Spleen (tissue), 11 donors: Measurements from ENCODE around the gene ZMIZ1. TPM values are rescaled to one million over a fixed set of nuclear protein-coding genes. Genes with fewer than 3 reads are reported as not detected.

Source experiments
- DNase-seq: peaks from one replicate; pipeline ENCODE4 v3.0.0-alpha.2; 2020
- H3K27ac ChIP-seq, 8 donors: fragments of 200-600 bp; sonication (generic) in 7 of 8; 1 replicate in 4 of 8; 2 replicates in 4 of 8; pipeline versions ENCODE4 v1.5.0 to v1.8.0; 2016 to 2021; ENCODE audit warnings: inconsistent platforms in 4 of 8, mild to moderate bottlenecking in 4 of 8, moderate library complexity in 1 of 8
- H3K27me3 ChIP-seq, 7 donors: fragments of 200-600 bp; sonication (generic) in 6 of 7; replicated peaks in 1 of 7; 1 replicate in 4 of 7; 2 replicates in 3 of 7; pipeline versions ENCODE4 v1.5.0 to v1.8.0; 2016 to 2021; ENCODE audit warnings: inconsistent platforms in 3 of 7, mild to moderate bottlenecking in 1 of 7
- H3K36me3 ChIP-seq, 6 donors: fragments of 200-600 bp; sonication (generic) in 5 of 6; 1 replicate in 4 of 6; 2 replicates in 2 of 6; pipeline versions ENCODE4 v1.5.0 to v1.8.0; 2016 to 2021; ENCODE audit warnings: inconsistent platforms in 2 of 6
- H3K4me1 ChIP-seq, 6 donors: fragments of 200-600 bp; sonication (generic) in 5 of 6; 1 replicate in 3 of 6; 2 replicates in 3 of 6; pipeline versions ENCODE4 v1.5.0 to v1.8.0; 2016 to 2021; ENCODE audit warnings: inconsistent platforms in 3 of 6
- H3K4me3 ChIP-seq, 8 donors: fragments of 200-600 bp; sonication (generic) in 7 of 8; 1 replicate in 4 of 8; 2 replicates in 4 of 8; pipeline versions ENCODE4 v1.5.0 to v1.8.0; 2016 to 2021; ENCODE audit warnings: inconsistent platforms in 4 of 8, mild to moderate bottlenecking in 4 of 8, moderate library complexity in 2 of 8
- H3K9me3 ChIP-seq, 8 donors: fragments of 200-600 bp; sonication (generic) in 7 of 8; 1 replicate in 4 of 8; 2 replicates in 4 of 8; pipeline versions ENCODE4 v1.5.0 to v1.8.0; 2016 to 2021; ENCODE audit warnings: inconsistent platforms in 4 of 8
- CTCF ChIP-seq, 11 experiments: fragments of 200-600 bp in 7 of 11; fragments of 450-650 bp in 4 of 11; sonication (generic) in 4 of 11; IDR thresholded peaks in 8 of 11; conservative IDR thresholded peaks in 3 of 11; 1 replicate in 7 of 11; 2 replicates in 4 of 11; pipeline versions ENCODE4 v1.4.0 to v1.8.0; 2016 to 2021; ENCODE audit warnings: antibody characterized with exemption in 11 of 11, inconsistent platforms in 4 of 11, mild to moderate bottlenecking in 1 of 11
- POLR2A ChIP-seq, 3 donors: fragments of 450-650 bp; IDR thresholded peaks; one replicate each; pipeline ENCODE4 v1.5.1; 2017; ENCODE audit warnings: antibody characterized with exemption in 3 of 3, mild to moderate bottlenecking in 1 of 3
- POLR2AphosphoS5 ChIP-seq, 3 donors: sonication (generic); formaldehyde crosslinking; IDR thresholded peaks; one replicate each; pipeline ENCODE4 v1.5.1; 2017; ENCODE audit warnings: antibody characterized with exemption in 3 of 3
- WGBS, 5 donors: extraction: QIAGEN DNeasy Blood & Tissue Kit in 3 of 5; methylation state at CpG; one replicate each; pipeline versions ENCODE4 v1.1.5 to v1.1.7; 2013 to 2018; 5-methylcytosine and 5-hydroxymethylcytosine counted together
- intact Hi-C: fragments of 100-400 bp; cut with DNase I; formaldehyde crosslinking; loops from one replicate; pipeline ENCODE4 v1.15.0; 2023; ENCODE audit warnings: low total_unique reads
- polyA plus RNA-seq, 3 donors: library from polyadenylated mRNA; stranded (reverse); fragments of 200-250 nt; gene quantifications; one replicate each; pipeline ENCODE4 v1.2.1, GENCODE V29; 2013
- total RNA-seq, 7 donors: library from RNA; depleted of rRNA in 3 of 7; stranded (reverse); fragments of >200 nt in 3 of 7; fragmentation: NEBNext Ultra II Directional in 4 of 7; extraction: Animal tissue kit (Norgen Biotek cat#: 25700) in 4 of 7; gene quantifications; one replicate each; pipeline versions ENCODE4 v1.1.0 to v1.2.1, GENCODE V29; 2016 to 2021
- donor health status: healthy with polysubstance abuse.
- donor health status: DM: no; HTN: no; CAD: no; lungs with moderate emphysema.
- donor health status: DM: no; HTN: no; CAD: no.
- donor health status: Bipolar disorder and iron deficiency.
- donor health status: healthy.
- donor health status: DM: no; HTN: no; CAD: no.
- donor health status: DM: yes; HTN: yes; CAD: no.

Gene ZMIZ1
- total and polyA plus RNA-seq, 10 donors = 10.7 to 210 (median 125) TPM

- Histone ChIP-seq H3K27me3 (no peaks in the 10 kb centered on the region), H3K4me1 (peaks cover 44 to 100% (median 82%) of the 10 kb centered on the region in 6 donors), H3K4me3 (no peak overlapping the region), H3K27ac (peak overlapping the region in 4 of 8 donors; percentile 28 to 93 (median 54)), H3K36me3 (peaks cover 0 to 56% (median 5%) of the 10 kb centered on the region in 6 donors), H3K9me3 (no peaks in the 10 kb centered on the region)
- intact Hi-C loops = no loop called here
- TF ChIP-seq POLR2A (IDR thresholded peaks at IDR 0.05) (no peak), CTCF (IDR thresholded peaks at IDR 0.05 in 8 of 11, conservative IDR thresholded peaks at IDR 0.05 in 3 of 11) (no peak), POLR2AphosphoS5 (IDR thresholded peaks at IDR 0.05) (no peak)
- DNase-seq = no peak
- 75 to 86% (median 82%) methylated on average over 2 to 3 of the region's 3 CpGs for WGBS, 5 donors
Measured at GRCh38 chr10:79253704-79254103, 184.9 kb downstream of the ZMIZ1 start.

- intact Hi-C loops = no loop called here
- Histone ChIP-seq H3K4me1 (peaks cover 41 to 100% (median 79%) of the 10 kb centered on the region in 6 donors), H3K36me3 (peaks cover 0 to 61% (median 5%) of the 10 kb centered on the region in 6 donors), H3K27me3 (no peaks in the 10 kb centered on the region), H3K9me3 (no peaks in the 10 kb centered on the region), H3K27ac (peak overlapping the region in 4 of 8 donors; percentile 28 to 93 (median 54)), H3K4me3 (no peak overlapping the region)
- TF ChIP-seq POLR2AphosphoS5 (IDR thresholded peaks at IDR 0.05) = peak in 1 of 3 donors; percentile 17
- no peak for TF ChIP-seq POLR2A (IDR thresholded peaks at IDR 0.05)
- 67 to 82% (median 77%) methylated on average over 14 to 18 of the region's 18 CpGs for WGBS, 5 donors
- DNase-seq = no peak
Measured at GRCh38 chr10:79254333-79255006, 185.7 kb downstream of the ZMIZ1 start.

GRCh38 chr10:79255007-79255507 is 186.3 kb downstream of the ZMIZ1 start:
- Histone ChIP-seq H3K9me3 (no peaks in the 10 kb centered on the region), H3K4me1 (peaks cover 38 to 100% (median 77%) of the 10 kb centered on the region in 6 donors), H3K36me3 (peaks cover 0 to 61% (median 5%) of the 10 kb centered on the region in 6 donors), H3K27ac (peak overlapping the region in 4 of 8 donors; percentile 28 to 93 (median 54)), H3K4me3 (no peak overlapping the region), H3K27me3 (no peaks in the 10 kb centered on the region)
- DNase-seq = no peak
- TF ChIP-seq POLR2AphosphoS5 (IDR thresholded peaks at IDR 0.05) (peak; percentile 29 to 68 (median 60)), CTCF (IDR thresholded peaks at IDR 0.05 in 8 of 11, conservative IDR thresholded peaks at IDR 0.05 in 3 of 11) (no peak)
- 61 to 77% (median 74%) methylated on average over 6 to 10 of the region's 10 CpGs for WGBS, 5 donors
- intact Hi-C loops = no loop called here

GRCh38 chr10:79256264-79256806 is 187.6 kb downstream of the ZMIZ1 start:
- Histone ChIP-seq H3K36me3 (peaks cover 0 to 72% (median 8%) of the 10 kb centered on the region in 6 donors), H3K4me1 (peaks cover 30 to 100% (median 76%) of the 10 kb centered on the region in 6 donors), H3K4me3 (no peak overlapping the region), H3K27me3 (no peaks in the 10 kb centered on the region), H3K27ac (peak overlapping the region in 1 of 8 donors; percentile 30), H3K9me3 (no peaks in the 10 kb centered on the region)
- DNase-seq = no peak
- no peak for TF ChIP-seq POLR2A (IDR thresholded peaks at IDR 0.05)
- TF ChIP-seq CTCF (IDR thresholded peaks at IDR 0.05 in 8 of 11, conservative IDR thresholded peaks at IDR 0.05 in 3 of 11) = no peak
- TF ChIP-seq POLR2AphosphoS5 (IDR thresholded peaks at IDR 0.05) = peak in 2 of 3 donors; percentile 35 to 62
- 88 to 100% (median 93%) methylated on average over 3 of the region's 3 CpGs for WGBS, 5 donors
- intact Hi-C loops = no loop called here
